Kidney (tissue), 14 donors: ENCODE data around the gene EIF4H. TPM values are rescaled to one million over a fixed set of nuclear protein-coding genes. Genes with fewer than 3 reads are reported as not detected.

Source experiments
- DNase-seq, 5 donors: peaks; one replicate each; pipeline ENCODE4 v3.0.0-alpha.2; 2013 to 2020
- FAIRE-seq: peaks from 2 replicates; lab custom pipeline; 2012; peaks lifted over from hg19 to GRCh38; lab: Jason Lieb, UNC
- H3K27ac ChIP-seq, 2 donors: one replicate each; pipeline ENCODE4 v1.7.0; 2013; ENCODE audit warnings: low read depth in 2 of 2, low read length in 2 of 2, inconsistent platforms in 1 of 2
- H3K27me3 ChIP-seq: one replicate; pipeline ENCODE4 v1.7.1; 2013; ENCODE audit warnings: low read length, inconsistent platforms; ENCODE audit not compliant: control insufficient read depth, insufficient read depth
- H3K36me3 ChIP-seq, 3 donors: one replicate each; pipeline versions ENCODE4 v1.7.0 to v1.7.1; 2013; ENCODE audit warnings: low read length in 3 of 3, control low read depth in 1 of 3, inconsistent platforms in 1 of 3; ENCODE audit not compliant: insufficient read depth in 3 of 3, control insufficient read depth in 2 of 3
- H3K4me1 ChIP-seq, 3 donors: one replicate each; pipeline versions ENCODE4 v1.7.0 to v1.7.1; 2013; ENCODE audit warnings: low read length in 3 of 3, inconsistent platforms in 1 of 3, low read depth in 1 of 3; ENCODE audit not compliant: control insufficient read depth in 2 of 3, insufficient read depth in 2 of 3
- H3K4me3 ChIP-seq, 3 donors: one replicate each; pipeline versions ENCODE4 v1.7.0 to v1.8.1; 2013; ENCODE audit warnings: low read length in 3 of 3, control low read depth in 1 of 3, inconsistent platforms in 1 of 3
- H3K9ac ChIP-seq, 3 donors: one replicate each; pipeline versions ENCODE4 v1.7.0 to v1.7.1; 2013; ENCODE audit warnings: low read length in 3 of 3, control low read depth in 1 of 3, inconsistent platforms in 1 of 3
- H3K9me3 ChIP-seq, 3 donors: one replicate each; pipeline versions ENCODE4 v1.7.0 to v1.7.1; 2013; ENCODE audit warnings: low read length in 3 of 3, control low read depth in 1 of 3, inconsistent platforms in 1 of 3; ENCODE audit not compliant: control insufficient read depth in 2 of 3, insufficient read depth in 1 of 3
- CTCF ChIP-seq: IDR thresholded peaks from 3 replicates; pipeline ENCODE4 v1.5.1; 2012; ENCODE audit warnings: mild to moderate bottlenecking, moderate library complexity, borderline replicate concordance; ENCODE audit not compliant: insufficient read depth; ENCODE audit errors: extremely low read depth
- intact Hi-C: fragments of 100-400 bp; cut with DNase I; formaldehyde crosslinking; loops from one replicate; pipeline ENCODE4 v1.11.1; 2022
- polyA plus RNA-seq: library from polyadenylated mRNA; stranded (reverse); fragments of 350-450 nt; fragmentation: Illumina TruSeq; extraction: RNeasy Lipid Tissue Mini Kit (QIAGEN cat#74804); gene quantifications from one replicate; pipeline ENCODE4 v1.2.3, GENCODE V29; 2014; ENCODE audit warnings: low read depth, low replicate concordance; ENCODE audit not compliant: insufficient read depth
- total RNA-seq: library from RNA; stranded (reverse); fragmentation: NEBNext Ultra II Directional; extraction: Animal tissue kit (Norgen Biotek cat#: 25700); gene quantifications from one replicate; pipeline ENCODE4 v1.2.1, GENCODE V29; 2021
- donor health status: control.
- donor health status: control.
- donor health status: control.
- donor health status: control.
- donor health status: control.
- donor health status: DM: yes; HTN: yes; CAD: no.
- donor health status: Normal renal cell carcinoma (clear cell type).

Gene EIF4H
- total and polyA plus RNA-seq, 2 donors from 2014 or later, result 153 to 240 TPM

- H3K4me1 ChIP-seq, result no peaks in the 10 kb centered on the region
- H3K36me3 ChIP-seq, result peaks cover 0 to 2% (median 0%) of the 10 kb centered on the region in 3 donors
- H3K4me3 ChIP-seq, result no peak overlapping the region
- no peaks in the 10 kb centered on the region for H3K27me3 ChIP-seq
- FAIRE-seq (no peak), DNase-seq (no peak)
- H3K9ac ChIP-seq, result no peak overlapping the region
- intact Hi-C loops, result no loop called here
- H3K9me3 ChIP-seq, result no peaks in the 10 kb centered on the region
- no peak for TF ChIP-seq CTCF
- no peak overlapping the region for H3K27ac ChIP-seq
These were observed 51.2 kb downstream of the EIF4H start for GRCh38 chr7:74225400-74225799.

GRCh38 chr7:74226633-74227032 is 52.5 kb downstream of the EIF4H start:
- intact Hi-C loops, result no loop called here
- Histone ChIP-seq H3K27ac (no peak overlapping the region), H3K9me3 (no peaks in the 10 kb centered on the region), H3K4me3 (no peak overlapping the region), H3K4me1 (no peaks in the 10 kb centered on the region), H3K36me3 (peaks cover 0 to 2% (median 0%) of the 10 kb centered on the region in 3 donors), H3K27me3 (no peaks in the 10 kb centered on the region), H3K9ac (no peak overlapping the region)
- no peak for TF ChIP-seq CTCF
- no peak for FAIRE-seq
- DNase-seq, result no peak

DNA sequence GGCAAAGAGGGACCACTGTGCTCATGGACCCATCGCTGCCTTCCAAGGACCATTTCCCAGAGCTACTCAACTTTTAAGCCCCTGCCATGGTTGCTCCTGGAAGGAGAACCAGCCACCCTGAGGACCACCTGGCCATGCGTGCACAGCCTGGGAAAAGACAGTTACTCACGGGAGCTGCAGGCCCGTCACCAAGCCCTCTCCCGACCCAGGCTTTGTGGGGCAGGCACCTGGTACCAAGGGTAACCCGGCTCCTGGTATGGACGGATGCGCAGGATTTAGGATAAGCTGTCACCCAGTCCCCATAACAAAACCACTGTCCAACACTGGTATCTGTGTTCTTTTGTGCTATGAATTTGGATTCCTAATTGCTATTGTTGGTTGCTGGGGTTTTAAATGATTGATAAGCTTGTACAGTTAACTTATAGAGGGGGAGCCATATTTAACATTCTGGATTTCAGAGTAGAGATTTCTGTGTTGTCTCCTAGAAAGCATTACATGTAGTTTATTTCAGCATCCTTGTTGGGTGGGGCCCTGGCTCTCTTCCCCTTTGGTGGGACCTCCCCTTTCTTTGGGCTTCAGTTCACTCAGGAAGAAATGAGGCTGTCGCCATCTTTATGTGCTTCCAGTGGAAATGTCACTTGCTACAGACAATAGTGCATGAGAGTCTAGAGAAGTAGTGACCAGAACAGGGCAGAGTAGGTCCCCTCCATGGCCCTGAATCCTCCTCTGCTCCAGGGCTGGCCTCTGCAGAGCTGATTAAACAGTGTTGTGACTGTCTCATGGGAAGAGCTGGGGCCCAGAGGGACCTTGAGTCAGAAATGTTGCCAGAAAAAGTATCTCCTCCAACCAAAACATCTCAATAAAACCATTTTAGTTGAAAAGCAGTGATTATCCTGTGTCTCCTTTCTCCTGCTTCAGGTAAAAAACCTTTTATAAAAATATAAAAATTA is 55.1 kb downstream of the EIF4H start:
- Histone ChIP-seq H3K9me3 (no peaks in the 10 kb centered on the region), H3K27ac (no peak overlapping the region), H3K27me3 (no peaks in the 10 kb centered on the region), H3K36me3 (peaks cover 0 to 2% (median under 1%) of the 10 kb centered on the region in 3 donors), H3K9ac (no peak overlapping the region), H3K4me1 (no peaks in the 10 kb centered on the region), H3K4me3 (no peak overlapping the region)
- DNase-seq (no peak), FAIRE-seq (no peak)
- TF ChIP-seq CTCF, result no peak
- intact Hi-C loops, result no loop called here
